HG03521 (cell line): Measurements from ENCODE around the gene ARF1.

Experiments used
- ATAC-seq: cut with Tn5 transposase; IDR thresholded peaks from one replicate; pipeline ENCODE4 v1.9.1; 2021; ENCODE audit warnings: mild to moderate bottlenecking, moderate library complexity; ENCODE audit not compliant: unreplicated experiment

ARF1 gene

DNA sequence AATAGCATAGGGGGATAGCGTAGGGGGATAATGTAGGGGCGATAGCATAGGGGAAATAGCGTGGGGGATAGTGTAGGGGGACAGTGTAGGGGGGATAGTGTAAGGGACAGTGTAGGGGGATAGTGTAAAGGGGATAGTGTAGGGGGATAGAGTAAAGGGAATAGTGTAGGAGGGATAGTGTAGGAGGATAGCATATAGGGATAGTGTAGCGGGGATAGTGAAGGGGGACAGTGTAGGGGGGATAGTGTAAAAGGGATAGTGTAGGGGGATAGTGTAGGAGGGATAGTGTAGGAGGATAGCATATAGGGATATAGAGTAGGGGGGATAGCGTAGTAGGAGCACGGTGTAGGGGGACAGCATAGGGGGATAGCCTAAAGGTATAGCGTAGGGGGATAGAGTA is 14.1 kb upstream of the ARF1 start:
- no peak for ATAC-seq

DNA sequence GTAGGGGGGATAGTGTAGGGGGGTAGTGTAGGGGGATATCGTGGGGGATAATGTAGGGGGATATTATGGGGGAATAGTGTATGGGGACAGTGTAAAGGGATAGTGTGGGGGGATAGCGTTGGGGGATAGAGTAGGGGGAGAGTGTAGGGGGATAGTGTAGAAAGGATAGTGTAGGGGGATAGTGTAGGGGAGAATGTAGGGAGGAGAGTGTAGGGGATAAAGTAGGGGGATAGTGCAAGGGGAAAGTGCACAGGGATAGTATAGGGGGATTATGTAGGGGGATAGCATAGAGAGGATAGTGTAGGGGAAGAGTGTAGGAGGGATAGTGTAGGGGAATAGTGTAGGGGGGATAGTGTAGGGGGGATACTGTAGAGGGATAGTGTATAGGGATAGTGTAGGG is 12.3 kb upstream of the ARF1 start:
- ATAC-seq = no peak

DNA sequence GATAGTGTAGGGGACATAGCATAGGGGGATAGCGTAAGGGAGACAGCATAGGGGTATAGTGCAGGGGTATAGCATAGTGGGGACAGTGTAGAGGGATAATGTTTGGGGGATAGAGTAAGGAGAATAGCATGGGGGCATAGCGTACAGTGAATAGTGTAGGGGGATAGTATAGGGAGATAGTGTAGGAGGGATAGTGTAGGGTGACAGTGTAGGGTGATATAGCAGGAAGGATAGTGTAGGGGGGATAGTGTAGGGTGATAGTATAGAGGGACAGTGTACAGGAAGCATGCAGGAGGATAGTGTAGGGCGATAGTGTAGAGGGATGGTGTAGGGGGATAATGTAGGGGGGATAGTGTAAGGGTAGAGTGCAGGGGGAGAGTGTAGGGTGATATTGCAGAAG is 11.7 kb upstream of the ARF1 start:
- ATAC-seq = no peak

DNA sequence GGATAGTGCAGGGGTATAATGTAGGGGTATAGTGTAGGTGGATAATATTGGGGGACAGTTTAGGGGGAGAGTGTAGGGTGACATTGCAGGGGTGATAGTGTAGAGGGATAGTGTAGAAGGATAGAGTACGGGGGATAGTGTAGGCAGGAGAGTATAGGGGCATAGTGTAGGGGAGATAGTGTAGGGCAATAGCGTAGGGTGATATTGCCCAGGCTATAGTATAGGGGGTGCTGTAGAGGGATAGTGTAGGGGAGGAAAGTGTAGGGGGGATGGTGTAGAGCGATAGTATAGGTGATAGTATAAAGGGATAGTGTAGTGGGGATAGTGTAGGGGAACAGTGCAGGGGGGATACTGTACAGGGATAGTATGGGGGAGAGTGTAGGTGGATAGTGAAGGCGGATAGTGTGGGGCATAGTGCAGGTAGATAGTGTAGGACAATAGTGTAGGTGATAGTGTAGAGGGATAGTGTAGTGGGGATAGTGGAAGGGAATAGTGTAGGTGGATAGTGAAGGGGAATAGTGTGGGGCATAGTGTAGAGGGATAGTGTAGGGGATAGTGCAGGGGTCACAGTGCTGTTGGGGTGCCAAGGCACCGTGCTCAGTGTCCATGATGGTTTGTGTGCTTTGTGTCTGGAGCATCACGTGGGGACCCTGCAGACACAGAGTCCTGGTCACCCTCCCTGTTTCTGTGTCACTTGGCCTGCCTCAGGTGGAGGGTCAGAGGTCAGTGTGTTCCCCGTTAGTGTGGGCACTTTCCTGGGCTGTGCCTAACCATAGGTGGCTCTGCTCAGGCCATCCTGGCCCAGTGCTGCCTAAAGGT is 10.5 kb upstream of the ARF1 start:
- ATAC-seq = no peak

DNA sequence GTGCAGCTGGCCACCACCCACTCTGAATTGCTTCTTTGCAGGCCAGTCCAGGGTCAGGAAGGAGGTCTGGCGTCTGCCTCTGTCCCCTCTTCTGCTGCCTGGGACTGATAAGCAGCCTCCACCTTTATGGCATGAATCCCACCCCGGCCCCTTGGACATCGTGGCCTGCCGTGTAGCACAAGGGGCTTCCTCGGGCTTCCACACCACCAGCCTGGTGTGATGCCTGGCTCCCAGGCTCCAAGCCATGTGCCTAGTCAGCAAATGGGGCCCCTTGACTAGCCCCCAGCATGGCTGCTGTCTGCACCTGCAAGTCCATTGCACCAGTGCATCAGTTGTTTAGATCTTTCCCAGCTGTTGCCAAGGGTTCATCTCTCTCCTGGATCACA is 9.9 kb upstream of the ARF1 start:
- no peak for ATAC-seq

DNA sequence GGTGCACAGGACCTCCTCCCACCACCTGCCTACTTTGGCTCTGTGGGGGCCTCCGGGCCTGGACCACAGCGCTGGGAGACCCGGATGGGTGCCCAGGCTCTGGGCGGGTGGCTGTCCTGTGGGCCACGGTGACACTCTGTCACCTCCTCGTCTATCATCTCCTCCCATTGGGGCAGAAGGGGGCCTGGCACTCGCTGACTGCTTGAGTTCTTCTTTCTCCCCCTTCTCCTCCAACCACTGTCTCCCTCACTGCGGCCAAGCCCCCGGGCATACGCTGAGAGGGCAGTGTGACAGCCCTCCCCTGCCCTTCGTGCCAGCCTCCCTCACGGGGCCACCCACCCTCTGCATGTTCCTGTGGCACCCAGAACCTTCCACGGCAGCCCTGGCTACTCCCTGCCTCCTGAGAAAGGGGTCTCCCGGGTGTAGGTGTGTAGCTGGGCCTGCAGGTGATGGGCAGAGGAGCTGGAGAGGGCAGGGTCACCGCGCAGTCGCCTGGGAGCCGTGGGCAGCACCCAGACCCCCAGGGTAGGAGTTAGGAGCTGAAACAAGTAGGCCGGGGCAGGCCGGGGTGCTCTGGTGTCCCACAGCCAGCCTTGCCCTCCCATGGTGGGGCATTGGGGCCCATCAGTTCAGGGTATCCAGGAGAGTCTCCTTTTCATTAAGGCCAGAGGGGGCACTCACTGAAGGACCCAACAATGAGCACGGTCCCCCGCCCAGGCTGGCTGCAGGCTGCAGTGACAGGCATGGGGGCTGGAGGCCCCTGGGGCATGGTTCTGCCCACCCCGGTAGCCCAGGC is 9.2 kb upstream of the ARF1 start:
- ATAC-seq = no peak

DNA sequence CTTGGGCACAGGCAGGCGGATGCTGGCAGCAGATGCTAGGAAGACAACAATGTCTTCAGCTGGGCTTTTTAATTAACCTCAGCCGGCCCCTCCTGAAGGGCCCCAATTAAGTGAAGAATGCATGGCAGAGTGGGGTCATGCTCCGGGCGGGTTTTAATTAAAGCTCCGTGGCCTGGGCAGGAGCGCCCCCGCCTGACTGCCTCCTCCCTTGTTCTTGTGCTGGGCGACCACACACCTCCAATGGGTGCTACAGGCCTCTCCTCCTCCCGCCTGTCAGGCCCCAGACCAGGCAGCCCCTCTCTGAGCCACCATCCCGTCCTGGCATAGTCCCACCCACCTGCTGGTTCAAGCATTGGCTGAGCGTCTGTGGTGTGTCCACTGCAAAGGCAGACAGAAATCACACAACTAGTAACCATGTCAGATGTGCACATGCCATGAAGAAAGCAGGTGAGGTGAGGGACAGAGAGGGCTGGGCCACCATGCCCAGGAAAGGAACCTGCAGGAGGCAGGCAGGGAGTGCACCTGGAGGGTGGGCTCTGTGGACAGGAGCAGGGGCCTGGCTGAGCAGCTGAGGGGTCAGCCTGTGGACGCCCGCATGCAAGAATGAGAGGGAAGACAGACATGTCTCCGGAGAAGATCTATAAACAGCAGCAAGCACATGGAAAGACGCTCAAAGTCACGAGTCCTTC is 8.5 kb upstream of the ARF1 start:
- no peak for ATAC-seq

DNA sequence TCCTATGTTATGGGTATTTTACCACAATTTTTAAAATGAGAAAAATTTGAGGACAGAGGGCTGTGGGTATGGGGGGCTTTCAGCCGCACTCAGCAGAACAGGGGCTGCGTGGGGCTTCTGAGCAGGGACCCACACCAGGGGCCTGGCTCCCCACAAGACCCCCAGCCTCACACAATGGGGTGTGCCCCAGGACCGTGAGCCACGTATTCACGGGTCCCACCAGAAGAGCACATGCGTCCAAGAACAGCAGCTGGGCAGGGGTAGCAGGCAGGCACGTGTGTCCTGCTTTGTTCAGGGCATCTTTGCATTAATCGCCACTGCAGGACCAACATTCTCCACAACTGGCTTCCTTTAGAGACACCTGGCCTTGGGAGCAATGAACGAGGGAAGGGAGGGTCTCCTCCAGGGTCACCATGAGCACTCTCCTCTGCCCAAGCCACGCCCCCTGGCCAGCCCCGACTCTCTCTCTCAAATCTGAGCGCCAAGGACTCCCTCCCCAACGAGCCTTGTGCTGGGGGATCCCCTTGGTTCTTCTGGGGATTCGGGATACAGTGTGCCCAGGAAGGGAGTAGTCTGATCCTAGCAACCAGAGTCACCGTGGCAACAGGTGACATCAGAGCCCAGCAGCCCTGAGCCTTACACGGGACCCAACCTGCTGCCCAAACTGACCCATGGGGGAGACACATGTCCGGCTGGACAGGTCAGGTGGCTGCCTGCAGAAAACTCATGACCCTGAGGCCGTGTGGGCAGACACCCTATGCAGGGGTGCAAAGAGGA is 7.4 kb upstream of the ARF1 start:
- ATAC-seq = no peak

DNA sequence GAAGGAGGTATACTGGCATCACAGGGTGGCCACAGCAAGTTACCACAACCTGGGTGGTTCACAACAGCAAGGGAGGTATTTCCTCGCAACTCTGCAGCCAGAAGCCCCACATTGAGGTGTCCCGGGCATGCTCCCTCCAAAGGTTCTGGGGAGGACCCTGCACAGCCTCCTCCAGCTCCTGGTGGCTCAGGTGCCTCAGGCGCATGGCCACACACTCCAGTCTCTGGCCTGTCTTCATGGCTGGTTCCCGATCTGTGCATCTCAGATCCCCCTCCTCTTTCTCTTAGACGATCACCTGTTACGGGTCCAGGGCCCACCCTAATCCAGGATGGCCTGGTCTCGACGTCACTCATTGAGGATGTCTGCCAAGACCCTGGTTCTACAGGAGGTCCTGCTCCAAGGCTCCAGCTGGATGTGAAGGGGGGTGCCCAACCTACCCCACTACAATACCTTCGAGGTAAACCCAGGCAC is 6.7 kb upstream of the ARF1 start:
- ATAC-seq = no peak

DNA sequence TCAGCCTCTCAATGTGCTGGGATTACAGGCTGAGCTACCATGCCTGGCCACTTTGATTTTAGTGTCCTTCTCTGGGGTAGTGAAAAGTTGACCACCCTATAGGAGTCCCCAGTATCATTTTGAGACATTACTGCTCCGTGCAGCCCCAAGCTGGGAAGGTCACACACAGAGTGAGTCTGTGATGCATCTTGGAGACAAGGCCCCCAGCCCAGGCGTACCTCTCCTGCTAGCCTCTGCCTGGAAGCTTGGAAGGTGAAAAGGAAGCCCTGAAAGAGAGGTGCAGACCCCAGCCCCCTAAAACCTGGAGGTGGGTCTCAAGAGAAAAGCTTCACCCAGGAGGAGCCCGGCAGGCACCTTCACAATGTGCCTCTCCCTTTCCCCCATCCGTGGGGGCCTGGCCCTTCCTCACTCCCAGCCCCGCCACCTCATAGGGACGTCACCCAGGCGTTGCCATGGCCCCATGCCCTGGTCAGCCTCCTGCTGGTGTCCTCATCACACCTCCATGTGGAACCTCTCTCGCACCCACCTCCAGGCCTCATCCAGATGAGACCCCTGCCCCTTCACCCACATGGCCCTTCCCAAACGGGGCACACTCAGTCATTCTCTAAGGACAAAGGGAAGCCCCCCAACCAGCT is 5.6 kb upstream of the ARF1 start:
- no peak for ATAC-seq

DNA sequence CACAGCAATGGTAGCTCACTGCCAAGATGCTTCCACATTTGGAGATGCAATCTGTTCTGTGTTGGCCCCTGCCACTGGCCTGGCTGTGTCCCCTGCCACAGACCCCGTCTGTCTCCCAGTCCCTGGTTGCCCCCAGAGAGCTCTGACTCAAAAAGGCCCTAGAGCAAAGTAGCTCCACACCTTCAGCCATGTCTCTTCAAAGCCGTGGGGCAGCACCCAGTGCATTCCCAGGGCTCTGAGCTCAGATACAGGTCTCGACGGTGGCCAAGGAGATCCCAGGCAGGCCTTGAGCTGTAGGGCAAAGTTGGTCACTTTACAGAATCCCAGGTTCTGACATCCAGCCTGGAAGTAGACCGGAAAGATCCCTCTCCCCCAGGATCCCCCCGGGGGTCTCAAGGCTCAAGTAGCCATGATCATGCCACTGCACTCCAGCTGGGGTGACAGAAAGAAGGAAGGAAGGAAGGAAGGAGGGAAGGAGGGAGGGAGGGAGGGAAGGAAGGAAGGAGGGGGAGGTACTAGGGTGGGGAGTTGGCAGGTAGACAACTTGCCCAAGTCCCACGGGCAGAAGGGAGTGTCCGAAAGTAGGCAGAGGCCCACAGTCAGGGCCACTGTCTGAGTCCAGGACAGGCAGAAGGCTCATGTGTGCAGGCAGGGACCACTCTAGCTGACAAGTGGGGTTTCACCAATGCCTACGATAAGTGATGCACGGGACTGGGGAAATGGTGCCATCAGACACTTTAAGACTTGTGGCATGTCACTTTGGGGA is 4.8 kb upstream of the ARF1 start:
- no peak for ATAC-seq

DNA sequence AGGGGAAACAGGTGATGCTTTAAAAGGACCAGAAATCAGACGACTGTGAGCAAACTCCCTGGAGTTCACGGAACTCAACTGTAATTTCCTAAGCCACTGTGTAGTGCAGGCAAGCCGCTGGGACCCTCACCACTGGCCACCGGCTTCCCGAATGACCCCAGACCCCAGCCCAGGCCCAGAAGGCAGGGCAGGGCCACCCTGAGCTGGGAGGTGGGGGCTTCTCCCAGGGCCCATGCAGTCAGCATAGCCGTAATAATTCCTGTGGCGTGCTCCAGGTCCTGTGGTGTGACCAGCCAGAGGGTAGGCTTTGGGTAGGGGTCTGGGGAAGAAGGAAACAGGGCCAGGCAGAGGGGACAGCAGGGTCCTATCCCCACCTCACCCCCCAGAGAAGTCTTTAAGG is 3.5 kb upstream of the ARF1 start:
- ATAC-seq = no peak

DNA sequence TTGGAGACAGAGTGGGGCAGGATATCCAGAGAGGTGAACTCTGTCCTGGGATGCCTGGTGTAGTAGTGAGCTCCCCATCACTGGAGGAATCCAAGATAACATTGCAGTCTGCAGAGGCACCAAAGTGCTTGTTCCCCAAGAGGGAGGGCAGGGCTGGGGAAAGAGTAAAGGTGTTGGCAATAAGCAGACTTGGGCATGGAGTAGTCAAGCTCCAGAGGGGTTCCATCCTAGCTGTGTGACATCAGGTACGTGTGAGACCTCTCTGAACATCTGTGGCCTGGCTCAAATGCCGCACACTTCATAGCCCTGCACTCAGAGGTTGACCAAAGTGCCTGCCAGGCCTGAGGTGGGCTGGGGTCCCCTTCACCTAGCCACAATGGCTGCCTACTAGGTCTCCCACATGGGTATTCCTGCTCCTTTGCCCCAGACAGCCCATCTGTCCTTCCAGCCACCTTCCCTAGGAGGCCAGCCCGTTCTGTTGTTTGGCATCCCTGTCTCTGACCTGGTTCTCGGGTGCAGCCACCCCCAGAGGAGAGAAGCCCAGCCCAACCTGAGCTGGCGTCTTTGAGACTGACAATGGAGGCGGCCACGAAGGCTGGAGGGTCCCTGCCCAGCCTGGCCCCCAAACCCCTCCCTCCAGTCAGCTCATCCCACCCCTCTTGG is 2.8 kb upstream of the ARF1 start:
- no peak for ATAC-seq

DNA sequence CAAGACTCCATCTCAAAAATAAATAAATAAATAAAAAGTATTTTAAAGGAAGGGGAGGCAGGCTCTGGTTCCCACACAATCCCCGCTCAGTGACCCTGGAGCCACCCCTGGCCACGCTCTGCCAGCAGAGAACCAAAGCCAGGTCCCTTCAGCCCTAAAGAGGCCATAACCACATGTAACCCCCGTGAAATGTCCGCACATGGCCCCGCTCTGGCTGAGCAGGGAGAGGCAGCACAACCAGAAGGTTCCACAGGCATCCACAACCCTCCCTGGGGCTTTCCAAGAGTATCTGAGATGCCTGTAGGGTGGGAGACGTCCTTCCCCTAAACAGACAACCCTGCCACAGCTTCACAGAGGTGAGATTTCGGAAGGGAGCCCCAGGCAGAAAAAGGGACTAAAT is 1.4 kb upstream of the ARF1 start:
- no peak for ATAC-seq

DNA sequence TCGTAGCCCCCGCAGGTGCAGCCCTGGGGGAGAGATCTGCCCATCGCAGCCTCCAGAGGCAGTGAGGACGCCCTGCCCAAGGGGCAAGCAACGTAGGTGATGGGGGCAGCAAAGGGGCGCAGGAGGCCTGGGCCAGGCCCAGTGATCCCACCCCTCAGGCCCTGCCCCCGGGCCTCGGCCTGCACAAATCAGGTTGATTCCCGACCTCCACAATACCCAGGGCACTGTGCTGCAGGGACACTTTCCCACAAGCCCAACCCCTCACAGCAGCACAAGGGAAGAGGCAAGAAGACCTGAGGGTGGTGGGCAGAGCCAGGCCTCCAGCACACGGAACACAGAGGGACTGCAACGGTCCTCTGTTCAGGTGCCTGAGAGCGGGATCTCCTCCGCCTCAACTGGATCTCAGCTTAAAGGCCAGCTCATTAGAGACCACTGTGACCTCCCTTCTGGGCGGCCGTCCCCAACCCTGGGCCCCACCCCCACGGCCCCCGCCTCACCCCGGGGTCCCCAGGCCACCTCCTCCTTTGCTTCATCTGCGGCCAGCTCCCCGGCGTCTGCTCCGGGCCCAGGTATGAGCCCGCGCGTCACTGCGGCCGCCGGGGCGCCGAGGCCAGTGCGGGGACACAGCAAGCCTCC is 812 bp upstream of the ARF1 start:
- peak; percentile 22 for ATAC-seq

DNA sequence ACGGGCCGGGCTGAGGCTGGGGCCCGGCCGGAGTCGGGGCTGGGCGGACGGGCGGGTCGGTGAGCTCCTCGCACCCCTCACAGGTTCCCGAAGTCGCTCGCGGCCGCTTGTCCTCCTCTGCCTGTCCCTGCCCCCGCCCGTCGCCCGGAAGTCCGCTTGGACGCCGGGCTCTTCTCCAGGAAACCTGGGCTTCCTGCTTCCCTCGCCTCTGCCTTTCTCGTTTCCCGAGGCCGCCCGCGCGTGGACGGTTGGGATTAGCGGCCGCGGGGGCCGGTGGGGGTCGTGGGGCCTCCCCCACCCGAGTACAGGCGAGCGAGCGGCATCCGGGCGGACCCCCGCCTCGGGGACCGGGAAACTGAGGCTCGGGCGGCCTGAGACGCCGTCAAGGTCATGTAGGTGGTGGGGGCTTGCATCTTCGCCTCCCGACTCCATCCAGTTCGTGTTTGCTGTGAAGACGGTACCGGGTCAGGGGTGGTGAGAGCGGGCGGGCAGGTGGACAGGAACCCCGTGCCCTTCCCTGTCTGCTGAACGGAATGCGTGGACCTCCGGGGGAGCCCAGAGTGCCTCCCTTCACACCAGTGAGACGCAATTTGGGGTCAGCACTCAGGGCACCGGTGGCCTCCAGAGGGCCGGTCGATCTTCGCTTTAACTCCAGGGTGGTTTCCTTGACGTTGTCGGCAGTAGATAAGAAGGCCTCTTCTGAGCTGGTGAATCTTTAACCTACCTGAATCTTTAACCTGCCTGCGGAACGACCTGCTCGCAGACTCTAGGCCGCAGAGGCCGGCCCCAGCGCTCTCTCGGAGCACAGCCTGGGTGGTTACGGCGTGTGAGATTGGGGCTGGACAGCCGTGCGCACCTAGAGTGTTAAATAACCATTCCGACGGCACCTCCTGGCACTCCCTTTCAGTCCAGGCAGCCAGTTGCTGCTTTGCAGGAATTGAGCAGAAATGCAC is 686 bp downstream of the ARF1 start:
- peak; percentile 9 for ATAC-seq

DNA sequence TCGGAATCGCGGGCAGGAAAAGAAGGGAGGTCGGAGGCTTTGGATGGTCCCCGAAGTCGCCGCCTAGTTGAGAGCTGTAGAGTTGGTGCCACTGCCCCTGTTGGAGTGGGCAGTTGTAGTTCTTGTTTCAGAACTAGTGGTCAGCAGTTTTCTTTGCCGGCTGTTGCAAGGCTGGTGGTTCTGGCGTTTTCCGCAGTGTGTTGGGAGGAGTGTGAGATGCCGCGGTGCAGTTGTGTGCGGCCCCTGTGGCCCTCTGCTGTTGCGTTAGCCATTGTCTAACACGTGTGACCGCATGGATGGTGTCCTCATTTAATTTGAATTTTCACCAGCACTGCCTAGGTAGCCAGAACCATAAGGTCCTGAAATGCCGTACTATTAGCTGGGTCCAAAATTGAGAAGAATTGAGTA is 1.4 kb downstream of the ARF1 start:
- no peak for ATAC-seq

DNA sequence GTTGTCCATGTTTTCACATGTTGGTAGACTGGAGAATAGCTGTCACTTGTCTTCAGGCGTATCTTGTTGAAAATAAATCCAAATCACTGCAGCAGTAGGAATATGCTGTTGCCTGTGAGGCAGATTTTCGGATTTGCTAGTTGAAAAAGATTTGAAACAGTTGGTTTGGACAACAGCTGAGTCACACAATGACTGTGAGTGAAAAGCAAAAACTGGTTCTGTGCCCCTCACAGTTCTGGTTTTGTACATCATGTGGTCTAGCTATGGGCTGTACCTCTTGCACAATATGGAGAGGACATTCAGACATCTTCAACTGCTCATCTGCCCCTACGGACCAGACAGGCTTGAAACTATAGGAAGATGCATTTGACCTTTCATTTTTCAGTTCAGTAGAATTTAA is 1.8 kb downstream of the ARF1 start:
- no peak for ATAC-seq
